ENCODE data around the gene MTA3.

DNA sequence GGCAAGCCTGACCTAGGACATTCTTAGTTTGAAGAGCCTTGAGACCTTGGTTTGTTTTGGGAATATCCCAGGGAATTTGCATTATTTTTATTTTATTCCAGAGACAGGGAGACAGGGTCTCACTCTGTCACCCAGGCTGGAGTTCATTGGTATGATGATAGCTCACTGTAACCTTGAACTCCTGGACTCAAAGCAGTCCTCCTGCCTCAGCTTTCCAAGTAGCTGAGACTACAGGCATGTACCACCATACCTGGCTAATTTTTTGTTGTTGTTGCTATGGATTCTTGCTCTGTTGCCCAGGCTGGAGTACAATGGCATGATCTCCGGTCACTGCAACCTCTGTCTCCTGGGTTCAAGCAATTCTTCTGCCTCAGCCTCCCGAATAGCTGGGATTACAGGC, 4.8 kb downstream of the MTA3 start:
- TF ChIP-seq, protein P1, sequence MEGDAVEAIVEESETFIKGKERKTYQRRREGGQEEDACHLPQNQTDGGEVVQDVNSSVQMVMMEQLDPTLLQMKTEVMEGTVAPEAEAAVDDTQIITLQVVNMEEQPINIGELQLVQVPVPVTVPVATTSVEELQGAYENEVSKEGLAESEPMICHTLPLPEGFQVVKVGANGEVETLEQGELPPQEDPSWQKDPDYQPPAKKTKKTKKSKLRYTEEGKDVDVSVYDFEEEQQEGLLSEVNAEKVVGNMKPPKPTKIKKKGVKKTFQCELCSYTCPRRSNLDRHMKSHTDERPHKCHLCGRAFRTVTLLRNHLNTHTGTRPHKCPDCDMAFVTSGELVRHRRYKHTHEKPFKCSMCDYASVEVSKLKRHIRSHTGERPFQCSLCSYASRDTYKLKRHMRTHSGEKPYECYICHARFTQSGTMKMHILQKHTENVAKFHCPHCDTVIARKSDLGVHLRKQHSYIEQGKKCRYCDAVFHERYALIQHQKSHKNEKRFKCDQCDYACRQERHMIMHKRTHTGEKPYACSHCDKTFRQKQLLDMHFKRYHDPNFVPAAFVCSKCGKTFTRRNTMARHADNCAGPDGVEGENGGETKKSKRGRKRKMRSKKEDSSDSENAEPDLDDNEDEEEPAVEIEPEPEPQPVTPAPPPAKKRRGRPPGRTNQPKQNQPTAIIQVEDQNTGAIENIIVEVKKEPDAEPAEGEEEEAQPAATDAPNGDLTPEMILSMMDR (IDR thresholded peaks at IDR 0.05; ENCODE audit: control extremely low read depth in 1 of 3, insufficient read depth in 1 of 3, low read depth in 1 of 3, low read length in 3 of 3): no peak
- TF ChIP-seq EGR1 (IDR thresholded peaks at IDR 0.05; ENCODE audit: borderline replicate concordance, low read depth, low read length): no peak
- no peak for TF ChIP-seq SIRT6 (IDR thresholded peaks at IDR 0.05; ENCODE audit: low read length)
- TF ChIP-seq, protein P2, sequence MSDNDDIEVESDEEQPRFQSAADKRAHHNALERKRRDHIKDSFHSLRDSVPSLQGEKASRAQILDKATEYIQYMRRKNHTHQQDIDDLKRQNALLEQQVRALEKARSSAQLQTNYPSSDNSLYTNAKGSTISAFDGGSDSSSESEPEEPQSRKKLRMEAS (IDR thresholded peaks at IDR 0.05): no peak
- TF ChIP-seq EZH2 (IDR thresholded peaks at IDR 0.05; ENCODE audit: low read depth, low read length, severe bottlenecking): no peak
- no peak for TF ChIP-seq JUN (IDR thresholded peaks at IDR 0.05; ENCODE audit: low read depth, low read length)
- no peak for TF ChIP-seq CHD2 (IDR thresholded peaks at IDR 0.05; ENCODE audit: low read length)
- TF ChIP-seq CREB1 (IDR thresholded peaks at IDR 0.05): no peak
- no peak for TF ChIP-seq SUZ12 (IDR thresholded peaks at IDR 0.05; ENCODE audit: low read length)
- TF ChIP-seq JUND (IDR thresholded peaks at IDR 0.05; ENCODE audit: low read length): no peak
- TF ChIP-seq HDAC2 (IDR thresholded peaks at IDR 0.05; ENCODE audit: borderline replicate concordance in 1 of 2, low read depth in 2 of 2, low read length in 2 of 2): no peak
- TF ChIP-seq, protein P3, sequence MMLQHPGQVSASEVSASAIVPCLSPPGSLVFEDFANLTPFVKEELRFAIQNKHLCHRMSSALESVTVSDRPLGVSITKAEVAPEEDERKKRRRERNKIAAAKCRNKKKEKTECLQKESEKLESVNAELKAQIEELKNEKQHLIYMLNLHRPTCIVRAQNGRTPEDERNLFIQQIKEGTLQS (IDR thresholded peaks at IDR 0.05; ENCODE audit: insufficient read depth, low read depth, low read length): no peak

Data from H1 (cell line).